ENCODE results near the gene KIRREL3. TPM values are rescaled to one million over a fixed set of nuclear protein-coding genes. Genes with fewer than 3 reads are reported as not detected.

KIRREL3 gene
- total and polyA plus RNA-seq, 2 of the 8 experiments (the other 6 are each of a cell fraction or from before 2014, with no cell fraction given): 0.29 to 0.32 TPM

- Histone ChIP-seq H3K9me3 (ENCODE audit: insufficient read depth in 2 of 2, low read depth in 1 of 2, low read length in 1 of 2) (peaks cover 0 to 6% of the 10 kb centered on the region in 2 experiments; a peak in 1 of 4 replicates), H3K27ac (ENCODE audit: low read depth, low read length) (no peak overlapping the region), H3K4me2 (ENCODE audit: insufficient read depth in 1 of 2, low read depth in 2 of 2, low read length in 2 of 2) (no peak overlapping the region), H3K23ac (ENCODE audit: insufficient read length) (no peak overlapping the region), H3K27me3 (replicated peaks in 1 of 4; ENCODE audit: control insufficient read depth in 3 of 4, extremely low read depth in 1 of 4, insufficient read depth in 3 of 4, low read length in 3 of 4) (no peaks in the 10 kb centered on the region), H2BK5ac (ENCODE audit: low read depth, low read length) (no peak overlapping the region; the same call in 1 of the 2 replicates), H3K4me1 (replicated peaks in 1 of 4; ENCODE audit: control insufficient read depth in 3 of 4, insufficient read depth in 4 of 4, low read length in 3 of 4) (peaks cover 4 to 12% (median 9%) of the 10 kb centered on the region in 4 experiments; a peak in 6 of 7 replicates), H3K79me2 (ENCODE audit: control insufficient read depth in 1 of 2, insufficient read depth in 2 of 2, low read length in 2 of 2) (no peaks in the 10 kb centered on the region), H3K56ac (replicated peaks; ENCODE audit: insufficient read length, low read depth, low read length) (no peak overlapping the region), H4K8ac (ENCODE audit: extremely low read depth, insufficient read depth, low read length) (no peak overlapping the region), H3K23me2 (ENCODE audit: low read depth, low read length) (no peaks in the 10 kb centered on the region), H2AFZ (ENCODE audit: low read length) (no peak overlapping the region), H3K36me3 (ENCODE audit: control insufficient read depth in 2 of 4, insufficient read depth in 4 of 4, low read length in 3 of 4) (no peaks in the 10 kb centered on the region), H2BK15ac (ENCODE audit: low read length) (0 out of 2 replicates have a peak overlapping the region, but pooled peaks have one; percentile 49), H3K4me3 (ENCODE audit: extremely low read depth in 1 of 4, insufficient read depth in 2 of 4, low read depth in 3 of 4, low read length in 4 of 4) (no peak overlapping the region), H4K91ac (replicated peaks; ENCODE audit: insufficient read length, low read length) (peak overlapping the region; percentile 35), H3K4ac (replicated peaks; ENCODE audit: insufficient read length, low read depth, low read length) (no peak overlapping the region), H2BK120ac (replicated peaks; ENCODE audit: low read depth, low read length) (no peak overlapping the region), H4K20me1 (replicated peaks in 1 of 2; ENCODE audit: control insufficient read depth in 1 of 2, insufficient read depth in 2 of 2, low read length in 2 of 2) (peaks cover 0 to 1% of the 10 kb centered on the region in 2 experiments), H3K18ac (ENCODE audit: extremely low read depth, low read length) (no peak overlapping the region), H2BK20ac (ENCODE audit: low read length) (no peak overlapping the region), H3K79me1 (ENCODE audit: low read depth, low read length) (no peaks in the 10 kb centered on the region; the same call in 1 of the 2 replicates), H3K9ac (replicated peaks in 1 of 4; ENCODE audit: extremely low read depth in 1 of 4, low read depth in 3 of 4, low read length in 3 of 4) (no peak overlapping the region; a peak in 1 of 7 replicates), H2BK12ac (ENCODE audit: low read depth, low read length) (peak overlapping the region; percentile 39; the same call in 1 of the 2 replicates), H2AK5ac (ENCODE audit: low read depth, low read length) (no peak overlapping the region), H4K5ac (ENCODE audit: insufficient read length, low read depth, low read length) (no peak overlapping the region), H3K14ac (ENCODE audit: insufficient read length) (no peak overlapping the region)
- FAIRE-seq: no peak
- no peak for DNase-seq (ENCODE audit: low read depth in 1 of 2, low spot score in 2 of 2)
- 86% methylated on average over 4 of the region's 4 CpGs; no CpG with 5 or more reads in 1 of the 2 experiments for WGBS, 2 experiments (ENCODE audit: extremely low coverage in 1 of 2, insufficient coverage in 1 of 2, insufficient read length in 1 of 2, insufficient replicate concordance in 2 of 2, low coverage in 1 of 2, low lambda C conversion rate in 2 of 2, missing lambda C conversion rate in 1 of 2)
- CTCF ChIA-PET (ENCODE audit: partially characterized antibody): interaction anchor here (0.7 to 3.9 kb wide), 18 partner anchors 10 to 284 kb away, joined by 3 to 14 read pairs (median 4); no protein-coding TSS in a partner anchor
- no peak for TF ChIP-seq ZNF274 (IDR thresholded peaks at IDR 0.05; ENCODE audit: borderline replicate concordance, extremely low read depth, low read length)
- no peak for TF ChIP-seq KDM4A (IDR thresholded peaks at IDR 0.05; ENCODE audit: low read depth, low read length, severe bottlenecking)
- no peak for TF ChIP-seq GABPA (IDR thresholded peaks at IDR 0.05; ENCODE audit: borderline replicate concordance, insufficient read depth, low read length)
- TF ChIP-seq RXRA (IDR thresholded peaks at IDR 0.05; ENCODE audit: insufficient read depth, low read depth, low read length): no peak
- TF ChIP-seq TAF1 (IDR thresholded peaks at IDR 0.05; ENCODE audit: low read depth, low read length): no peak
- no peak for TF ChIP-seq CHD2 (IDR thresholded peaks at IDR 0.05; ENCODE audit: low read length)
- TF ChIP-seq SAP30 (IDR thresholded peaks at IDR 0.05; ENCODE audit: insufficient read depth, insufficient replicate concordance, low read length): no peak
- POLR2A ChIA-PET (ENCODE audit: partially characterized antibody): no interaction called here
Observed at GRCh38 chr11:126891556-126892217, 108.9 kb downstream of the KIRREL3 start.

All from H1 (cell line).